Neural cell (in vitro differentiated cells): ENCODE measurements around the gene SORCS1. TPM values are rescaled to one million over a fixed set of nuclear protein-coding genes. Genes with fewer than 3 reads are reported as not detected.

ENCODE experiments used
- H2AFZ ChIP-seq: fragments of 200-600, 300-800 bp; sonication (generic), shearing (Covaris generic); 2 replicates; pipeline ENCODE4 v1.6.0; 2014; ENCODE audit warnings: low read depth, mild to moderate bottlenecking, antibody characterized with exemption, low read length, moderate library complexity
- H3F3A ChIP-seq: fragments of 200-600 bp; shearing (Covaris generic); 2 replicates; pipeline ENCODE4 v1.6.1; 2016; ENCODE audit warnings: mild to moderate bottlenecking, moderate library complexity, mixed read lengths, antibody characterized with exemption, low read length; ENCODE audit not compliant: insufficient read depth, poor library complexity, severe bottlenecking
- H3K27ac ChIP-seq: fragments of 200-600, 300-800 bp; sonication (generic), shearing (Covaris generic); 2 replicates; pipeline ENCODE4 v1.5.1; 2014; ENCODE audit warnings: mild to moderate bottlenecking, low read length, moderate library complexity
- H3K27me3 ChIP-seq: fragments of 300-800, 200-600 bp; sonication (generic), shearing (Covaris generic); 2 replicates; pipeline ENCODE4 v1.6.0; 2014; ENCODE audit warnings: mild to moderate bottlenecking, low read depth, low read length, moderate library complexity; ENCODE audit not compliant: insufficient read depth
- H3K36me3 ChIP-seq: fragments of 300-800, 200-600 bp; sonication (generic), shearing (Covaris generic); 2 replicates; pipeline ENCODE4 v1.5.1; 2014; ENCODE audit warnings: mild to moderate bottlenecking, antibody characterized with exemption, low read length, moderate library complexity; ENCODE audit not compliant: insufficient read depth
- H3K4me2 ChIP-seq: fragments of 300-800, 200-600 bp; sonication (generic), shearing (Covaris generic); 2 replicates; pipeline ENCODE4 v1.6.0; 2014; ENCODE audit warnings: mild to moderate bottlenecking, low read length
- H3K4me3 ChIP-seq: fragments of 300-800, 200-600 bp; sonication (generic), shearing (Covaris generic); 2 replicates; pipeline ENCODE4 v1.5.1; 2014; ENCODE audit warnings: mild to moderate bottlenecking, low read length, moderate library complexity
- H3K79me2 ChIP-seq: fragments of 200-600 bp; shearing (Covaris generic); replicated peaks from 2 replicates; pipeline ENCODE4 v1.6.0; 2014; ENCODE audit warnings: mild to moderate bottlenecking, low read length, moderate library complexity; ENCODE audit not compliant: insufficient read depth
- H3K9ac ChIP-seq: fragments of 300-800, 200-600 bp; sonication (generic), shearing (Covaris generic); 2 replicates; pipeline ENCODE4 v1.6.1; 2016; ENCODE audit warnings: mild to moderate bottlenecking, low read length, mixed read lengths
- H3K9me2 ChIP-seq: fragments of 200-600 bp; shearing (Covaris generic); 2 replicates; pipeline ENCODE4 v1.6.1; 2016; ENCODE audit warnings: mild to moderate bottlenecking, low read length, mixed read lengths; ENCODE audit not compliant: insufficient read depth
- H3K9me3 ChIP-seq: fragments of 200-600, 300-800 bp; sonication (generic), shearing (Covaris generic); 2 replicates; pipeline ENCODE4 v1.6.1; 2016; ENCODE audit warnings: mild to moderate bottlenecking, mixed run types, low read length, moderate library complexity, mixed read lengths
- H4K20me1 ChIP-seq: fragments of 200-600 bp; shearing (Covaris generic); 2 replicates; pipeline ENCODE4 v1.6.1; 2016; ENCODE audit warnings: mild to moderate bottlenecking, mixed run types; ENCODE audit not compliant: insufficient read depth
- EP300 ChIP-seq: fragments of 450-650 bp; conservative IDR thresholded peaks from 2 replicates; pipeline ENCODE4 v1.6.1; 2014; ENCODE audit warnings: antibody characterized with exemption, mild to moderate bottlenecking, moderate library complexity; ENCODE audit not compliant: poor library complexity, severe bottlenecking
- EZH2 ChIP-seq: fragments of 200-600, 300-800 bp; shearing (Covaris generic), sonication (generic); IDR thresholded peaks from 2 replicates; pipeline ENCODE4 v1.6.1; 2014; ENCODE audit warnings: antibody characterized with exemption, low read length, borderline replicate concordance, mild to moderate bottlenecking; ENCODE audit not compliant: insufficient read depth, poor library complexity, severe bottlenecking
- MXI1 ChIP-seq: fragments of 450-650 bp; conservative IDR thresholded peaks from 2 replicates; pipeline ENCODE4 v1.6.1; 2014; ENCODE audit warnings: antibody characterized with exemption, mild to moderate bottlenecking; ENCODE audit not compliant: poor library complexity, severe bottlenecking
- POLR2AphosphoS5 ChIP-seq: IDR thresholded peaks from 2 replicates; pipeline ENCODE4 v1.6.1; 2012
- RAD21 ChIP-seq: fragments of 450-650 bp; conservative IDR thresholded peaks from 2 replicates; pipeline ENCODE4 v1.6.1; 2014; ENCODE audit warnings: antibody characterized with exemption, mild to moderate bottlenecking, moderate library complexity
- SMC3 ChIP-seq: fragments of 450-650 bp; conservative IDR thresholded peaks from 2 replicates; pipeline ENCODE4 v1.6.1; 2014; ENCODE audit warnings: antibody characterized with exemption, mild to moderate bottlenecking, moderate library complexity; ENCODE audit not compliant: poor library complexity
- TAF1 ChIP-seq: IDR thresholded peaks from 2 replicates; pipeline ENCODE4 v1.6.1; 2012; ENCODE audit warnings: low read depth
- polyA plus RNA-seq: library from polyadenylated mRNA; depleted of rRNA; stranded (reverse); fragments of >200 nt; gene quantifications from 2 replicates; pipeline ENCODE4 v1.2.3, GENCODE V29; 2014
- TF ChIP-seq, protein P1 (sequence below): fragments of 450-650 bp; IDR thresholded peaks from 2 replicates; pipeline ENCODE4 v1.5.1; 2014; ENCODE audit warnings: antibody characterized with exemption, mild to moderate bottlenecking, moderate library complexity; ENCODE audit not compliant: poor library complexity, severe bottlenecking
- TF ChIP-seq, protein P2 (sequence below): IDR thresholded peaks from 2 replicates; pipeline ENCODE4 v1.6.1; 2012; ENCODE audit warnings: borderline replicate concordance

SORCS1 gene
- polyA plus RNA-seq, 1 donor from 2014 or later, result 27.0 TPM

GRCh38 chr10:106618646-106619045 is 545.9 kb downstream of the SORCS1 start:
- Histone ChIP-seq H3K79me2 (no peaks in the 10 kb centered on the region), H2AFZ (no peak overlapping the region), H3K36me3 (no peaks in the 10 kb centered on the region), H3K27me3 (no peaks in the 10 kb centered on the region), H3K27ac (no peak overlapping the region), H3K4me3 (no peak overlapping the region), H3K4me2 (no peak overlapping the region), H4K20me1 (no peaks in the 10 kb centered on the region), H3K9ac (no peak overlapping the region), H3K9me2 (no peaks in the 10 kb centered on the region), H3F3A (no peaks in the 10 kb centered on the region), H3K9me3 (no peaks in the 10 kb centered on the region)
- TF ChIP-seq RAD21, result no peak
- TF ChIP-seq, protein P1, sequence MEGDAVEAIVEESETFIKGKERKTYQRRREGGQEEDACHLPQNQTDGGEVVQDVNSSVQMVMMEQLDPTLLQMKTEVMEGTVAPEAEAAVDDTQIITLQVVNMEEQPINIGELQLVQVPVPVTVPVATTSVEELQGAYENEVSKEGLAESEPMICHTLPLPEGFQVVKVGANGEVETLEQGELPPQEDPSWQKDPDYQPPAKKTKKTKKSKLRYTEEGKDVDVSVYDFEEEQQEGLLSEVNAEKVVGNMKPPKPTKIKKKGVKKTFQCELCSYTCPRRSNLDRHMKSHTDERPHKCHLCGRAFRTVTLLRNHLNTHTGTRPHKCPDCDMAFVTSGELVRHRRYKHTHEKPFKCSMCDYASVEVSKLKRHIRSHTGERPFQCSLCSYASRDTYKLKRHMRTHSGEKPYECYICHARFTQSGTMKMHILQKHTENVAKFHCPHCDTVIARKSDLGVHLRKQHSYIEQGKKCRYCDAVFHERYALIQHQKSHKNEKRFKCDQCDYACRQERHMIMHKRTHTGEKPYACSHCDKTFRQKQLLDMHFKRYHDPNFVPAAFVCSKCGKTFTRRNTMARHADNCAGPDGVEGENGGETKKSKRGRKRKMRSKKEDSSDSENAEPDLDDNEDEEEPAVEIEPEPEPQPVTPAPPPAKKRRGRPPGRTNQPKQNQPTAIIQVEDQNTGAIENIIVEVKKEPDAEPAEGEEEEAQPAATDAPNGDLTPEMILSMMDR, result no peak
- no peak for TF ChIP-seq MXI1
- no peak for TF ChIP-seq TAF1
- TF ChIP-seq POLR2AphosphoS5, result no peak
- TF ChIP-seq SMC3, result no peak
- TF ChIP-seq EZH2, result no peak
- TF ChIP-seq EP300, result no peak
- TF ChIP-seq, protein P2, sequence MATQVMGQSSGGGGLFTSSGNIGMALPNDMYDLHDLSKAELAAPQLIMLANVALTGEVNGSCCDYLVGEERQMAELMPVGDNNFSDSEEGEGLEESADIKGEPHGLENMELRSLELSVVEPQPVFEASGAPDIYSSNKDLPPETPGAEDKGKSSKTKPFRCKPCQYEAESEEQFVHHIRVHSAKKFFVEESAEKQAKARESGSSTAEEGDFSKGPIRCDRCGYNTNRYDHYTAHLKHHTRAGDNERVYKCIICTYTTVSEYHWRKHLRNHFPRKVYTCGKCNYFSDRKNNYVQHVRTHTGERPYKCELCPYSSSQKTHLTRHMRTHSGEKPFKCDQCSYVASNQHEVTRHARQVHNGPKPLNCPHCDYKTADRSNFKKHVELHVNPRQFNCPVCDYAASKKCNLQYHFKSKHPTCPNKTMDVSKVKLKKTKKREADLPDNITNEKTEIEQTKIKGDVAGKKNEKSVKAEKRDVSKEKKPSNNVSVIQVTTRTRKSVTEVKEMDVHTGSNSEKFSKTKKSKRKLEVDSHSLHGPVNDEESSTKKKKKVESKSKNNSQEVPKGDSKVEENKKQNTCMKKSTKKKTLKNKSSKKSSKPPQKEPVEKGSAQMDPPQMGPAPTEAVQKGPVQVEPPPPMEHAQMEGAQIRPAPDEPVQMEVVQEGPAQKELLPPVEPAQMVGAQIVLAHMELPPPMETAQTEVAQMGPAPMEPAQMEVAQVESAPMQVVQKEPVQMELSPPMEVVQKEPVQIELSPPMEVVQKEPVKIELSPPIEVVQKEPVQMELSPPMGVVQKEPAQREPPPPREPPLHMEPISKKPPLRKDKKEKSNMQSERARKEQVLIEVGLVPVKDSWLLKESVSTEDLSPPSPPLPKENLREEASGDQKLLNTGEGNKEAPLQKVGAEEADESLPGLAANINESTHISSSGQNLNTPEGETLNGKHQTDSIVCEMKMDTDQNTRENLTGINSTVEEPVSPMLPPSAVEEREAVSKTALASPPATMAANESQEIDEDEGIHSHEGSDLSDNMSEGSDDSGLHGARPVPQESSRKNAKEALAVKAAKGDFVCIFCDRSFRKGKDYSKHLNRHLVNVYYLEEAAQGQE, result no peak

- Histone ChIP-seq H3K4me3 (no peak overlapping the region), H3K9me2 (no peaks in the 10 kb centered on the region), H3K4me2 (no peak overlapping the region), H3K9ac (no peak overlapping the region), H3K27ac (no peak overlapping the region), H3K27me3 (no peaks in the 10 kb centered on the region), H4K20me1 (no peaks in the 10 kb centered on the region), H3K9me3 (no peaks in the 10 kb centered on the region), H3F3A (no peaks in the 10 kb centered on the region), H3K79me2 (no peaks in the 10 kb centered on the region), H3K36me3 (no peaks in the 10 kb centered on the region), H2AFZ (no peak overlapping the region)
- TF ChIP-seq POLR2AphosphoS5, result no peak
- TF ChIP-seq MXI1, result no peak
- no peak for TF ChIP-seq EP300
- no peak for TF ChIP-seq EZH2
- TF ChIP-seq, protein P2, result no peak
- TF ChIP-seq, protein P1, result no peak
- no peak for TF ChIP-seq SMC3
- no peak for TF ChIP-seq TAF1
- TF ChIP-seq RAD21, result no peak
Measured at GRCh38 chr10:106615081-106615480, 549.4 kb downstream of the SORCS1 start.
